Breast epithelium (tissue), 4 donors: ENCODE measurements around the gene SHB. TPM values are rescaled to one million over a fixed set of nuclear protein-coding genes. Genes with fewer than 3 reads are reported as not detected.
"Not testable (repeated sequence)": the region's sequence is repeated elsewhere in the genome, so short reads cannot be mapped to it uniquely, and the experiment has no call there.

Experiments
- DNase-seq, 2 donors: peaks; one replicate each; pipeline ENCODE4 v3.0.0-alpha.2; 2019; ENCODE audit warnings: low spot score in 2 of 2
- H3K27ac ChIP-seq, 2 donors: fragments of 200-600 bp; sonication (generic) in 1 of 2; one replicate each; pipeline ENCODE4 v1.5.1; 2016 to 2019; ENCODE audit warnings: mild to moderate bottlenecking in 1 of 2
- H3K27me3 ChIP-seq, 2 donors: fragments of 200-600 bp; sonication (generic) in 1 of 2; one replicate each; pipeline versions ENCODE4 v1.5.1 to v1.6.0; 2017 to 2019; ENCODE audit warnings: control low read depth in 1 of 2, mild to moderate bottlenecking in 1 of 2
- H3K36me3 ChIP-seq: fragments of 200-600 bp; one replicate; pipeline ENCODE4 v1.5.1; 2019
- H3K4me1 ChIP-seq, 2 donors: fragments of 200-600 bp; sonication (generic); one replicate each; pipeline ENCODE4 v1.5.1; 2016 to 2019; ENCODE audit warnings: control low read depth in 1 of 2
- H3K4me3 ChIP-seq, 3 donors: fragments of 200-600 bp; sonication (generic); 1 replicate in 2 of 3; 2 replicates in 1 of 3; pipeline ENCODE4 v1.5.1; 2016 to 2019; ENCODE audit warnings: mild to moderate bottlenecking in 3 of 3, moderate library complexity in 2 of 3
- H3K9me3 ChIP-seq, 2 donors: fragments of 200-600 bp; sonication (generic) in 1 of 2; one replicate each; pipeline ENCODE4 v1.5.1; 2016 to 2019; ENCODE audit warnings: control low read depth in 1 of 2
- CTCF ChIP-seq, 3 donors: fragments of 450-650 bp; IDR thresholded peaks; one replicate each; pipeline ENCODE4 v1.5.1; 2016 to 2017; ENCODE audit warnings: antibody characterized with exemption in 3 of 3, mild to moderate bottlenecking in 3 of 3, moderate library complexity in 3 of 3
- POLR2A ChIP-seq: fragments of 450-650 bp; IDR thresholded peaks from one replicate; pipeline ENCODE4 v1.6.1; 2016; ENCODE audit warnings: antibody characterized with exemption, mild to moderate bottlenecking, moderate library complexity
- POLR2AphosphoS5 ChIP-seq, 3 donors: sonication (generic); formaldehyde crosslinking; IDR thresholded peaks; one replicate each; pipeline ENCODE4 v1.6.1; 2017; ENCODE audit warnings: antibody characterized with exemption in 3 of 3
- intact Hi-C: fragments of 100-400 bp; cut with DNase I; formaldehyde crosslinking; loops from one replicate; pipeline ENCODE4 v1.15.1; 2023; ENCODE audit warnings: low total_unique reads
- total RNA-seq, 3 donors: library from RNA; depleted of rRNA; stranded (reverse); fragments of >200 nt; gene quantifications; one replicate each; pipeline ENCODE4 v1.1.0, GENCODE V29; 2016

The SHB gene
- total RNA-seq, 3 donors from 2014 or later = 3.8 to 18.7 (median 17.9) TPM

GRCh38 chr9:37967014-37967760 lies 101.8 kb downstream of the SHB start:
- no peak for DNase-seq
- peak overlapping the region; percentile 81 to 93 for H3K27ac ChIP-seq
- no peaks in the 10 kb centered on the region for H3K9me3 ChIP-seq
- intact Hi-C loops = no loop called here
- H3K4me3 ChIP-seq = no peak overlapping the region
- H3K4me1 ChIP-seq = peaks cover 0 to 16% of the 10 kb centered on the region in 2 donors
- no peaks in the 10 kb centered on the region for H3K36me3 ChIP-seq
- TF ChIP-seq CTCF (IDR thresholded peaks at IDR 0.05) = no peak
- TF ChIP-seq POLR2AphosphoS5 (IDR thresholded peaks at IDR 0.05) = no peak
- TF ChIP-seq POLR2A = no peak
- H3K27me3 ChIP-seq = no peaks in the 10 kb centered on the region

DNA sequence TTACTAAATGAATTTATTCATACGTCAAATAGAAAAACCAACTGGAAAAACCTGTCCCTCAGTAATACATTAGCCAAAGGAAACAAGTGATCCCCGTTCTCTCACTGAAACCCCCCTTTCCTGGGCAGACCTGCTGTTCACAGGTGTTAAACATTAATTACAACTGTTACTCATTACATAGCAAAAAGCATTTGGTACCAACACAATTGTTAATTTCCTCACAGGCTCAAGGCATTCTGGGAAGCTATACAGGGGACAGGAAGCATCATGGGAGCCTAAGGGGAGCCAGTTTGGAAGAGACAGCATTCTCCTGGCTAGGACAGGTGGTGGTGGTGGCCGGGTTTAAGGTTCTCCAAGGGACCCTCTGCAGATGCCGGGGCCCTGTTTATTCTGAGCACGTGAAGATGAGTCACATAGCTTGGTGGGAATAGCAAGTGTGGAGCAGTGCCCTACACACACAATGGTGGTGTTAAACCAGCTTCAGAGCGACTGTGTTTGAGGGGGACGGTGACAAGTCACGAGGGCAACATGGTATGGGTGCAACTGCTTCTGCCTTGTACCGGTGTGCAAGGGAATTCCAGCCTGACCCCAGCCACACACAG lies 102.5 kb downstream of the SHB start:
- H3K27me3 ChIP-seq = no peaks in the 10 kb centered on the region
- H3K4me3 ChIP-seq = no peak overlapping the region
- no peaks in the 10 kb centered on the region for H3K9me3 ChIP-seq
- H3K36me3 ChIP-seq = no peaks in the 10 kb centered on the region
- H3K4me1 ChIP-seq = peaks cover 0 to 16% of the 10 kb centered on the region in 2 donors
- intact Hi-C loops = no loop called here
- no peak for TF ChIP-seq POLR2AphosphoS5 (IDR thresholded peaks at IDR 0.05)
- no peak for TF ChIP-seq CTCF (IDR thresholded peaks at IDR 0.05)
- TF ChIP-seq POLR2A = no peak
- DNase-seq = no peak
- H3K27ac ChIP-seq = peak overlapping the region; percentile 81 to 93

- intact Hi-C loops, H3K9me3 ChIP-seq, H3K4me3 ChIP-seq, H3K36me3 ChIP-seq, H3K27me3 ChIP-seq, DNase-seq: not testable (repeated sequence)
- Histone ChIP-seq H3K4me1 (peaks cover 0 to 16% of the 10 kb centered on the region in 2 donors), H3K27ac (peak overlapping the region; percentile 81 to 93)
Measured at GRCh38 chr9:37965676-37966345, 103.2 kb downstream of the SHB start.

DNA sequence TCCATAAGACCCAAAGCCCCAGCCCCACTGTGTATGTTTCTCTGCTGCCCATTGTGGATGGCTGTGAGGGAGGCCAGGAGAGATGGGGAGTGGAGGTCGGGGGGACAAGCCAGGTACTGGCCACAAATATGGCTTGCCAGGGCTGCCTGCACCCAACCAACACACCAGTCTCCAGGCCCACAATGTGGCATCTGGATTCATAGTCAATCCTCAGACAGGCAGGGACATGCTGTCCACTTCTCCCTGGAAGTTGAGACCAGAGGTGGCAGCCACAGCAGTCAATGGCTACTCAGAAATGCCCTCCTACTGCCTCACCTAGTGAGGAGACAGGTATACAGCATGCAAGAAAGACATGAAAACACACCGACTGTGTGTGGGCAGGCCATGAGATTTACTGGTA lies 103.9 kb downstream of the SHB start:
- Histone ChIP-seq H3K4me1 (peaks cover 0 to 16% of the 10 kb centered on the region in 2 donors), H3K27me3 (peaks cover 0 to 3% of the 10 kb centered on the region in 2 donors), H3K36me3 (no peaks in the 10 kb centered on the region), H3K27ac (peak overlapping the region; percentile 81 to 93), H3K9me3 (no peaks in the 10 kb centered on the region), H3K4me3 (no peak overlapping the region)
- intact Hi-C loops = no loop called here
- no peak for DNase-seq
- TF ChIP-seq POLR2AphosphoS5 (IDR thresholded peaks at IDR 0.05) (no peak), CTCF (IDR thresholded peaks at IDR 0.05) (no peak), POLR2A (no peak)

GRCh38 chr9:37964740-37965081 lies 104.3 kb downstream of the SHB start:
- intact Hi-C loops = no loop called here
- peaks cover 0 to 16% of the 10 kb centered on the region in 2 donors for H3K4me1 ChIP-seq
- H3K4me3 ChIP-seq = no peak overlapping the region
- H3K27me3 ChIP-seq = peaks cover 0 to 3% of the 10 kb centered on the region in 2 donors
- H3K27ac ChIP-seq = peak overlapping the region; percentile 81 to 93
- H3K36me3 ChIP-seq = no peaks in the 10 kb centered on the region
- no peak for TF ChIP-seq CTCF (IDR thresholded peaks at IDR 0.05)
- no peak for TF ChIP-seq POLR2AphosphoS5 (IDR thresholded peaks at IDR 0.05)
- no peak for TF ChIP-seq POLR2A
- DNase-seq = no peak
- no peaks in the 10 kb centered on the region for H3K9me3 ChIP-seq
